ENCODE data around the gene TAPBP. TPM values are rescaled to one million over a fixed set of nuclear protein-coding genes. Genes with fewer than 3 reads are reported as not detected.
A peak's percentile ranks its signal among the peaks of the same experiment; 100 is the strongest.

The TAPBP gene
- total and polyA plus RNA-seq, 9 of the 15 experiments (the other 6 are each of a cell fraction or from before 2014, with no cell fraction given) = 5.6 to 74.0 (median 22.3) TPM

GRCh38 chr6:33276864-33277662 lies 36.8 kb downstream of the TAPBP start, which contains the start of gene B3GALT4 (continued):
- TF ChIP-seq TEAD2 (tag; IDR thresholded peaks at IDR 0.05) (no peak), ZNF23 (CRISPR knock-in tag; IDR thresholded peaks at IDR 0.05) (no peak; the same call in 1 of the 2 replicates), ZNF174 (CRISPR knock-in tag; IDR thresholded peaks at IDR 0.05) (no peak), NFE2L1 (tag; IDR thresholded peaks at IDR 0.05; ENCODE audit: borderline replicate concordance, low read depth) (no peak), TEAD1 (CRISPR knock-in tag; IDR thresholded peaks at IDR 0.05) (peak; percentile 77 to 82; a peak in 3 of 4 replicates), YBX1 (IDR thresholded peaks at IDR 0.05) (no peak), HEY1 (CRISPR knock-in tag; IDR thresholded peaks at IDR 0.05; ENCODE audit: borderline replicate concordance) (no peak), RUNX1 (IDR thresholded peaks at IDR 0.05; ENCODE audit: low read depth) (0 out of 2 replicates have a peak, but pooled peaks have one; percentile 21), CHD1 (IDR thresholded peaks at IDR 0.05; ENCODE audit: low read length) (no peak), ILF3 (IDR thresholded peaks at IDR 0.05; ENCODE audit: borderline replicate concordance) (peak; percentile 99), ZZZ3 (IDR thresholded peaks at IDR 0.05) (no peak), POU5F1 (IDR thresholded peaks at IDR 0.05; ENCODE audit: borderline replicate concordance, low read depth, low read length, partially characterized antibody) (peak; percentile 4), OTX1 (CRISPR knock-in tag; IDR thresholded peaks at IDR 0.05) (peak; percentile 97), SOX6 (IDR thresholded peaks at IDR 0.05) (peak; percentile 73), ZNF347 (CRISPR knock-in tag; IDR thresholded peaks at IDR 0.05; ENCODE audit: low read depth) (0 out of 2 replicates have a peak, but pooled peaks have one; percentile 18), ESRRB (CRISPR knock-in tag; IDR thresholded peaks at IDR 0.05; ENCODE audit: borderline replicate concordance) (peak; percentile 80; the same call in 1 of the 2 replicates), ZBTB7A (IDR thresholded peaks at IDR 0.05; ENCODE audit: borderline replicate concordance, control insufficient read depth, low read depth, low read length) (peak; percentile 88), CEBPB (tag; IDR thresholded peaks at IDR 0.05) (no peak), PML (IDR thresholded peaks at IDR 0.05; ENCODE audit: low read length) (peak; percentile 77), LEF1 (IDR thresholded peaks at IDR 0.05) (0 out of 2 replicates have a peak, but pooled peaks have one; percentile 12)
- TF ChIP-seq, protein P1, sequence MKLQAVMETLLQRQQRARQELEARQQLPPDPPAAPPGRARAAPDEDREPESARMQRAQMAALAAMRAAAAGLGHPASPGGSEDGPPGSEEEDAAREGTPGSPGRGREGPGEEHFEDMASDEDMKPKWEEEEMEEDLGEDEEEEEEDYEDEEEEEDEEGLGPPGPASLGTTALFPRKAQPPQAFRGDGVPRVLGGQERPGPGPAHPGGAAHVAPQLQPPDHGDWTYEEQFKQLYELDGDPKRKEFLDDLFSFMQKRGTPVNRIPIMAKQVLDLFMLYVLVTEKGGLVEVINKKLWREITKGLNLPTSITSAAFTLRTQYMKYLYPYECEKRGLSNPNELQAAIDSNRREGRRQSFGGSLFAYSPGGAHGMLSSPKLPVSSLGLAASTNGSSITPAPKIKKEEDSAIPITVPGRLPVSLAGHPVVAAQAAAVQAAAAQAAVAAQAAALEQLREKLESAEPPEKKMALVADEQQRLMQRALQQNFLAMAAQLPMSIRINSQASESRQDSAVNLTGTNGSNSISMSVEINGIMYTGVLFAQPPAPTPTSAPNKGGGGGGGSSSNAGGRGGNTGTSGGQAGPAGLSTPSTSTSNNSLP (IDR thresholded peaks at IDR 0.05; ENCODE audit: borderline replicate concordance, low read depth, low read length) = 0 out of 2 replicates have a peak, but pooled peaks have one; percentile 7
- TF ChIP-seq, protein P2, sequence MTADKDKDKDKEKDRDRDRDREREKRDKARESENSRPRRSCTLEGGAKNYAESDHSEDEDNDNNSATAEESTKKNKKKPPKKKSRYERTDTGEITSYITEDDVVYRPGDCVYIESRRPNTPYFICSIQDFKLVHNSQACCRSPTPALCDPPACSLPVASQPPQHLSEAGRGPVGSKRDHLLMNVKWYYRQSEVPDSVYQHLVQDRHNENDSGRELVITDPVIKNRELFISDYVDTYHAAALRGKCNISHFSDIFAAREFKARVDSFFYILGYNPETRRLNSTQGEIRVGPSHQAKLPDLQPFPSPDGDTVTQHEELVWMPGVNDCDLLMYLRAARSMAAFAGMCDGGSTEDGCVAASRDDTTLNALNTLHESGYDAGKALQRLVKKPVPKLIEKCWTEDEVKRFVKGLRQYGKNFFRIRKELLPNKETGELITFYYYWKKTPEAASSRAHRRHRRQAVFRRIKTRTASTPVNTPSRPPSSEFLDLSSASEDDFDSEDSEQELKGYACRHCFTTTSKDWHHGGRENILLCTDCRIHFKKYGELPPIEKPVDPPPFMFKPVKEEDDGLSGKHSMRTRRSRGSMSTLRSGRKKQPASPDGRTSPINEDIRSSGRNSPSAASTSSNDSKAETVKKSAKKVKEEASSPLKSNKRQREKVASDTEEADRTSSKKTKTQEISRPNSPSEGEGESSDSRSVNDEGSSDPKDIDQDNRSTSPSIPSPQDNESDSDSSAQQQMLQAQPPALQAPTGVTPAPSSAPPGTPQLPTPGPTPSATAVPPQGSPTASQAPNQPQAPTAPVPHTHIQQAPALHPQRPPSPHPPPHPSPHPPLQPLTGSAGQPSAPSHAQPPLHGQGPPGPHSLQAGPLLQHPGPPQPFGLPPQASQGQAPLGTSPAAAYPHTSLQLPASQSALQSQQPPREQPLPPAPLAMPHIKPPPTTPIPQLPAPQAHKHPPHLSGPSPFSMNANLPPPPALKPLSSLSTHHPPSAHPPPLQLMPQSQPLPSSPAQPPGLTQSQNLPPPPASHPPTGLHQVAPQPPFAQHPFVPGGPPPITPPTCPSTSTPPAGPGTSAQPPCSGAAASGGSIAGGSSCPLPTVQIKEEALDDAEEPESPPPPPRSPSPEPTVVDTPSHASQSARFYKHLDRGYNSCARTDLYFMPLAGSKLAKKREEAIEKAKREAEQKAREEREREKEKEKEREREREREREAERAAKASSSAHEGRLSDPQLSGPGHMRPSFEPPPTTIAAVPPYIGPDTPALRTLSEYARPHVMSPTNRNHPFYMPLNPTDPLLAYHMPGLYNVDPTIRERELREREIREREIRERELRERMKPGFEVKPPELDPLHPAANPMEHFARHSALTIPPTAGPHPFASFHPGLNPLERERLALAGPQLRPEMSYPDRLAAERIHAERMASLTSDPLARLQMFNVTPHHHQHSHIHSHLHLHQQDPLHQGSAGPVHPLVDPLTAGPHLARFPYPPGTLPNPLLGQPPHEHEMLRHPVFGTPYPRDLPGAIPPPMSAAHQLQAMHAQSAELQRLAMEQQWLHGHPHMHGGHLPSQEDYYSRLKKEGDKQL (CRISPR knock-in tag; IDR thresholded peaks at IDR 0.05; ENCODE audit: borderline replicate concordance) = 0 out of 2 replicates have a peak, but pooled peaks have one; percentile 85

Data from K562 (cell line).